Measurements from ENCODE around the gene INS.
A peak's percentile ranks its signal among the peaks of the same experiment; 100 is the strongest.

Gene INS

GRCh38 chr11:2129699-2130366 lies 31.2 kb downstream of the INS start:
- peak; percentile 27 for DNase-seq

GRCh38 chr11:2129308-2129698 lies 31.7 kb downstream of the INS start:
- DNase-seq = peak; percentile 20

GRCh38 chr11:2128511-2129307 lies 32.3 kb downstream of the INS start:
- no peak for DNase-seq

- DNase-seq = peak; percentile 78
Observed at GRCh38 chr11:2128130-2128510, 32.9 kb downstream of the INS start.

- DNase-seq = peak; percentile 38
Observed at GRCh38 chr11:2127482-2128129, 33.4 kb downstream of the INS start.

GRCh38 chr11:2126520-2127085 lies 34.4 kb downstream of the INS start:
- DNase-seq = peak; percentile 21

GRCh38 chr11:2124736-2125484 lies 36.1 kb downstream of the INS start:
- DNase-seq = peak; percentile 20

GRCh38 chr11:2123628-2123960 lies 37.4 kb downstream of the INS start:
- DNase-seq = no peak

- peak; percentile 37 for DNase-seq
Observed at GRCh38 chr11:2122907-2123627, 37.9 kb downstream of the INS start.

- peak; percentile 40 for DNase-seq
Observed at GRCh38 chr11:2122222-2122906, 38.6 kb downstream of the INS start.

GRCh38 chr11:2121227-2122130 lies 39.5 kb downstream of the INS start:
- peak; percentile 22 for DNase-seq

- peak; percentile 19 for DNase-seq
Observed at GRCh38 chr11:2120359-2121100, 40.5 kb downstream of the INS start.

GRCh38 chr11:2118677-2119076 lies 42.3 kb downstream of the INS start:
- no peak for DNase-seq

- DNase-seq = no peak
Observed at GRCh38 chr11:2116680-2117079, 44.3 kb downstream of the INS start.

- DNase-seq = no peak
Observed at GRCh38 chr11:2115308-2115707, 45.7 kb downstream of the INS start.

GRCh38 chr11:2114430-2115241 lies 46.4 kb downstream of the INS start:
- DNase-seq = no peak

GRCh38 chr11:2113776-2114175 lies 47.2 kb downstream of the INS start:
- DNase-seq = no peak

- no peak for DNase-seq
Observed at GRCh38 chr11:2110521-2110920, 50.5 kb downstream of the INS start.

Data from femur (tissue), 1 donor.